ENCODE measurements around the gene RHOT1.

Gene RHOT1

DNA sequence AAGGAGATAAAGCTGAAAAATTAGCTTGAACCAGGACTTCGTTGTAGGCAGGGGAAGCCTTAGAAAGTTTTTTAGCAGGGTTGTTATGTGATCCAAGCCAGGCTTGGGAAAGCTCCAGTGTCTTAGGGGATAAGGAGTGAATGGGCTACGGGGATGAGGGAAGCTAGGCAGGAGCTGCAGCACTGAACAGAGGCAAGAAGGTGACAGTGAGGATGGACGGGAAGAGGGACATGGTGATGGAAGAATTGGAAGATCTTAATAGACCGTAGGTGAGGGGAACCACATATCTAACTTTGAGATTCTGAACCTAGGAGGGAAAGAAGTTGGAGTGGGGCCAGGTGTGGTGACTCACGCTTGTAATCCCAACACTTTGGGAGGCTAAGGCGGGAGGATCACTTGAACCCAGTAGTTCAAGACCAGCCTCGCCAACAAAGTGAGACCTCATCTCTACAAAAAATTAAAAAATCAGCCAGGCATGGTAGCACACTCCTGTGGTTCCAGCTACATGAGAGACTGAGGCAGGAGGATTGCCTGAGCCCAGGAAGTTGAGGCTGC lies 126.5 kb downstream of the RHOT1 start:
- peaks cover 39% of the 10 kb centered on the region for H3K27me3 ChIP-seq (replicated peaks)

GRCh38 chr17:32269377-32269776 lies 127.1 kb downstream of the RHOT1 start:
- Histone ChIP-seq H3K36me3 (replicated peaks) (no peaks in the 10 kb centered on the region), H3K4me3 (ENCODE audit: low read depth, low read length) (no peak overlapping the region), H3K27me3 (replicated peaks) (peaks cover 34% of the 10 kb centered on the region), H3K27ac (no peak overlapping the region)
- in situ Hi-C loops (cut with HindIII; ENCODE audit: low pct_ligation_motif_present, low sequenced_read_pairs), result no loop called here
- DNase-seq, result no peak
- TF ChIP-seq CTCF (IDR thresholded peaks at IDR 0.05; ENCODE audit: low read depth, low read length, missing control alignments), result no peak

More for the DNA sequence above, 126.5 kb downstream of the RHOT1 start:
- no peaks in the 10 kb centered on the region for H3K36me3 ChIP-seq (replicated peaks)
- no peak overlapping the region for H3K4me3 ChIP-seq (ENCODE audit: low read depth, low read length)
- TF ChIP-seq CTCF (IDR thresholded peaks at IDR 0.05; ENCODE audit: low read depth, low read length, missing control alignments), result no peak
- DNase-seq, result no peak
- no peak overlapping the region for H3K27ac ChIP-seq
- in situ Hi-C loops (cut with HindIII; ENCODE audit: low pct_ligation_motif_present, low sequenced_read_pairs), result no loop called here

DNA sequence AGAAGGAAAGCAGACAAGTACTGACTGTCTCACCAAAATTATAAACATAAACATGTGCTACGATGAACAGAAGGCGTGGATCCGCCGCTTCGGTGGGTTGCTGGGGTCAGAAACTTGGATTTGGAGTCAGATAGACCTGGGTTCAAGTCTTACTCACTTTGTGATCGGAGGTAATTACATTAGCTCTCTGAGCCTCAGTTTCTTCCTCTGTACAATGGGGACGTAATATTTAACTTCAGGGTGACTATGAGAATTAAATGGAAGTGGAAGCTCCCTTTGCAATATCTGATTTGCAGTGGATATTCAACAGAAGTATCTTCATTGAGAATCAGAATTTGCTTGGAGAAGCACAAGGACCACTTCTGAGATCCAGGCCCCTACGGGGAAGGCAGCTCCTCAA lies 129.5 kb downstream of the RHOT1 start:
- DNase-seq, result no peak
- Histone ChIP-seq H3K36me3 (replicated peaks) (no peaks in the 10 kb centered on the region), H3K27ac (no peak overlapping the region), H3K4me3 (ENCODE audit: low read depth, low read length) (no peak overlapping the region), H3K27me3 (replicated peaks) (peaks cover 18% of the 10 kb centered on the region)
- in situ Hi-C loops (cut with HindIII; ENCODE audit: low pct_ligation_motif_present, low sequenced_read_pairs), result no loop called here
- no peak for TF ChIP-seq CTCF (IDR thresholded peaks at IDR 0.05; ENCODE audit: low read depth, low read length, missing control alignments)

- in situ Hi-C loops (cut with HindIII; ENCODE audit: low pct_ligation_motif_present, low sequenced_read_pairs), result no loop called here
- H3K36me3 ChIP-seq (replicated peaks), result no peaks in the 10 kb centered on the region
- no peak overlapping the region for H3K4me3 ChIP-seq (ENCODE audit: low read depth, low read length)
- TF ChIP-seq CTCF (IDR thresholded peaks at IDR 0.05; ENCODE audit: low read depth, low read length, missing control alignments), result no peak
- no peak for DNase-seq
- H3K27me3 ChIP-seq (replicated peaks), result peaks cover under 1% of the 10 kb centered on the region
- no peak overlapping the region for H3K27ac ChIP-seq
Observed at GRCh38 chr17:32274101-32274500, 131.8 kb downstream of the RHOT1 start.

DNA sequence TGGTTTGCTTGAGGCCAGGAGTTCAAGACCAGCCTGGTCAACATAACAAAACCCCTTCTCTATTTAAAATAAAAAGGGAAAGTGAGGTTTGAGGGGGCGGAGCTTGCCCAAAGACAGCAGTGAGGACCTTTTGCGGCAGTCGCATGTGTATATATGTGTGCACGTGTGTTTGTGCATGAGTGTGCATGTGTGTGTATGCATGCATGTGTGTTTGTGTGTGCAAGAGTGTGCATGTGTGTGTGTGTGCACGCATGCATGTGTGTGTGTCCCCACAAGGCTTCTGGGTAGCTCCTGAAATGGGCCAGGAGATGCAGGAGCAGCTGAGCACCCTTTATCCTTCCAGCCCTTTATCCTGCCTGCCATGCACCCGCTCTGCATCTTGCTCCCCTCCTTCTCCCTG lies 132.3 kb downstream of the RHOT1 start:
- no peak for DNase-seq
- Histone ChIP-seq H3K4me3 (ENCODE audit: low read depth, low read length) (no peak overlapping the region), H3K27ac (no peak overlapping the region), H3K36me3 (replicated peaks) (no peaks in the 10 kb centered on the region), H3K27me3 (replicated peaks) (no peaks in the 10 kb centered on the region)
- in situ Hi-C loops (cut with HindIII; ENCODE audit: low pct_ligation_motif_present, low sequenced_read_pairs), result no loop called here
- no peak for TF ChIP-seq CTCF (IDR thresholded peaks at IDR 0.05; ENCODE audit: low read depth, low read length, missing control alignments)

Measured in brain microvascular endothelial cell (primary cell).